HG03066 (cell line): ENCODE results near the gene SSB.
"Not testable (repeated sequence)": the region's sequence is repeated elsewhere in the genome, so short reads cannot be mapped to it uniquely, and the experiment has no call there.

Experiments
- ATAC-seq: cut with Tn5 transposase; IDR thresholded peaks from one replicate; pipeline ENCODE4 v1.9.1; 2021; ENCODE audit warnings: low read depth; ENCODE audit not compliant: unreplicated experiment

Gene SSB

GRCh38 chr2:169798718-169799592, at the start of gene SSB:
Gene SSB (plus strand): TSS chr2:169798871. CDS start chr2:169800961, 2,090 bp downstream.
- ATAC-seq: peak; percentile 97

GRCh38 chr2:169752752-169753151, 45.9 kb upstream of the SSB start:
- no peak for ATAC-seq

- ATAC-seq: no peak
These were observed 43.4 kb upstream of the SSB start for GRCh38 chr2:169755083-169755870.

- no peak for ATAC-seq
These were observed 42.3 kb upstream of the SSB start for GRCh38 chr2:169756342-169756741.

GRCh38 chr2:169757356-169757755, 41.3 kb upstream of the SSB start:
- ATAC-seq: no peak

- ATAC-seq: no peak
These were observed 40.9 kb upstream of the SSB start for GRCh38 chr2:169757778-169758177.

GRCh38 chr2:169759987-169760386, 38.7 kb upstream of the SSB start:
- ATAC-seq: no peak

- ATAC-seq: not testable (repeated sequence)
These were observed 37.9 kb upstream of the SSB start for GRCh38 chr2:169760798-169761197.

- ATAC-seq: no peak
These were observed 37.3 kb upstream of the SSB start for GRCh38 chr2:169761251-169761969.

GRCh38 chr2:169761970-169762292, 36.7 kb upstream of the SSB start:
- ATAC-seq: no peak

GRCh38 chr2:169765523-169765922, 33.1 kb upstream of the SSB start:
- ATAC-seq: no peak

GRCh38 chr2:169767243-169767888, 31.3 kb upstream of the SSB start:
- ATAC-seq: no peak

GRCh38 chr2:169768262-169768995, 30.2 kb upstream of the SSB start:
- ATAC-seq: no peak

GRCh38 chr2:169771021-169771420, 27.6 kb upstream of the SSB start:
- no peak for ATAC-seq

- no peak for ATAC-seq
These were observed 27.1 kb upstream of the SSB start for GRCh38 chr2:169771612-169772011.

- no peak for ATAC-seq
These were observed 26.0 kb upstream of the SSB start for GRCh38 chr2:169772651-169773050.

GRCh38 chr2:169775354-169775753, 23.3 kb upstream of the SSB start:
- ATAC-seq: no peak

GRCh38 chr2:169775765-169776164, 22.9 kb upstream of the SSB start:
- no peak for ATAC-seq

- no peak for ATAC-seq
These were observed 22.4 kb upstream of the SSB start for GRCh38 chr2:169776252-169776761.

- ATAC-seq: no peak
These were observed 20.2 kb upstream of the SSB start for GRCh38 chr2:169778446-169778845.
